ENCODE data around the gene TENM4.

TENM4 gene

GRCh38 chr11:78856211-78856610 is 584.6 kb downstream of the TENM4 start:
- Histone ChIP-seq H3K4me1 (ENCODE audit: control insufficient read depth, insufficient read depth, low read length) (no peaks in the 10 kb centered on the region), H3K9me3 (ENCODE audit: control insufficient read depth, low read length) (no peaks in the 10 kb centered on the region), H3K4me3 (ENCODE audit: insufficient read depth, low read depth, low read length) (no peak overlapping the region), H3K36me3 (ENCODE audit: control insufficient read depth, insufficient read depth, low read length) (peaks cover 25% of the 10 kb centered on the region), H3K27ac (ENCODE audit: insufficient read depth, low read depth, low read length, poor library complexity, severe bottlenecking) (no peak overlapping the region), H3K27me3 (ENCODE audit: control insufficient read depth, insufficient read depth, low read length, poor library complexity, severe bottlenecking) (no peaks in the 10 kb centered on the region)
- 93 to 95% methylated on average over 5 of the region's 5 CpGs for WGBS, 2 experiments

GRCh38 chr11:78855116-78855515 is 585.7 kb downstream of the TENM4 start:
- Histone ChIP-seq H3K9me3 (ENCODE audit: control insufficient read depth, low read length) (no peaks in the 10 kb centered on the region), H3K27me3 (ENCODE audit: control insufficient read depth, insufficient read depth, low read length, poor library complexity, severe bottlenecking) (no peaks in the 10 kb centered on the region), H3K4me3 (ENCODE audit: insufficient read depth, low read depth, low read length) (no peak overlapping the region), H3K27ac (ENCODE audit: insufficient read depth, low read depth, low read length, poor library complexity, severe bottlenecking) (no peak overlapping the region), H3K36me3 (ENCODE audit: control insufficient read depth, insufficient read depth, low read length) (peaks cover 25% of the 10 kb centered on the region), H3K4me1 (ENCODE audit: control insufficient read depth, insufficient read depth, low read length) (no peaks in the 10 kb centered on the region)

GRCh38 chr11:78853521-78853920 is 587.3 kb downstream of the TENM4 start:
- H3K36me3 ChIP-seq (ENCODE audit: control insufficient read depth, insufficient read depth, low read length): peaks cover 25% of the 10 kb centered on the region
- H3K9me3 ChIP-seq (ENCODE audit: control insufficient read depth, low read length): no peaks in the 10 kb centered on the region
- H3K27me3 ChIP-seq (ENCODE audit: control insufficient read depth, insufficient read depth, low read length, poor library complexity, severe bottlenecking): no peaks in the 10 kb centered on the region
- no peak overlapping the region for H3K27ac ChIP-seq (ENCODE audit: insufficient read depth, low read depth, low read length, poor library complexity, severe bottlenecking)
- H3K4me3 ChIP-seq (ENCODE audit: insufficient read depth, low read depth, low read length): no peak overlapping the region
- 94 to 97% methylated on average over 3 of the region's 3 CpGs for WGBS, 2 experiments
- H3K4me1 ChIP-seq (ENCODE audit: control insufficient read depth, insufficient read depth, low read length): no peaks in the 10 kb centered on the region

- Histone ChIP-seq H3K27me3 (ENCODE audit: control insufficient read depth, insufficient read depth, low read length, poor library complexity, severe bottlenecking) (no peaks in the 10 kb centered on the region), H3K4me3 (ENCODE audit: insufficient read depth, low read depth, low read length) (no peak overlapping the region), H3K36me3 (ENCODE audit: control insufficient read depth, insufficient read depth, low read length) (peaks cover 25% of the 10 kb centered on the region), H3K9me3 (ENCODE audit: control insufficient read depth, low read length) (no peaks in the 10 kb centered on the region), H3K4me1 (ENCODE audit: control insufficient read depth, insufficient read depth, low read length) (no peaks in the 10 kb centered on the region), H3K27ac (ENCODE audit: insufficient read depth, low read depth, low read length, poor library complexity, severe bottlenecking) (no peak overlapping the region)
- WGBS, 2 experiments: 92 to 95% methylated on average over 7 of the region's 7 CpGs
Observed at GRCh38 chr11:78851878-78852586, 588.8 kb downstream of the TENM4 start.

GRCh38 chr11:78850078-78850477 is 590.8 kb downstream of the TENM4 start:
- Histone ChIP-seq H3K27ac (ENCODE audit: insufficient read depth, low read depth, low read length, poor library complexity, severe bottlenecking) (no peak overlapping the region), H3K27me3 (ENCODE audit: control insufficient read depth, insufficient read depth, low read length, poor library complexity, severe bottlenecking) (no peaks in the 10 kb centered on the region), H3K9me3 (ENCODE audit: control insufficient read depth, low read length) (no peaks in the 10 kb centered on the region), H3K36me3 (ENCODE audit: control insufficient read depth, insufficient read depth, low read length) (peaks cover 12% of the 10 kb centered on the region), H3K4me1 (ENCODE audit: control insufficient read depth, insufficient read depth, low read length) (no peaks in the 10 kb centered on the region), H3K4me3 (ENCODE audit: insufficient read depth, low read depth, low read length) (no peak overlapping the region)
- 79 to 100% methylated on average over 1 to 2 of the region's 3 CpGs for WGBS, 2 experiments

- no peaks in the 10 kb centered on the region for H3K4me1 ChIP-seq (ENCODE audit: control insufficient read depth, insufficient read depth, low read length)
- H3K4me3 ChIP-seq (ENCODE audit: insufficient read depth, low read depth, low read length): no peak overlapping the region
- H3K9me3 ChIP-seq (ENCODE audit: control insufficient read depth, low read length): no peaks in the 10 kb centered on the region
- H3K27me3 ChIP-seq (ENCODE audit: control insufficient read depth, insufficient read depth, low read length, poor library complexity, severe bottlenecking): no peaks in the 10 kb centered on the region
- WGBS, 2 experiments: 94 to 96% methylated on average over 5 of the region's 5 CpGs
- H3K27ac ChIP-seq (ENCODE audit: insufficient read depth, low read depth, low read length, poor library complexity, severe bottlenecking): no peak overlapping the region
- no peaks in the 10 kb centered on the region for H3K36me3 ChIP-seq (ENCODE audit: control insufficient read depth, insufficient read depth, low read length)
Observed at GRCh38 chr11:78846269-78846668, 594.6 kb downstream of the TENM4 start.

- Histone ChIP-seq H3K27me3 (ENCODE audit: control insufficient read depth, insufficient read depth, low read length, poor library complexity, severe bottlenecking) (no peaks in the 10 kb centered on the region), H3K4me1 (ENCODE audit: control insufficient read depth, insufficient read depth, low read length) (no peaks in the 10 kb centered on the region), H3K9me3 (ENCODE audit: control insufficient read depth, low read length) (no peaks in the 10 kb centered on the region), H3K36me3 (ENCODE audit: control insufficient read depth, insufficient read depth, low read length) (no peaks in the 10 kb centered on the region), H3K4me3 (ENCODE audit: insufficient read depth, low read depth, low read length) (no peak overlapping the region), H3K27ac (ENCODE audit: insufficient read depth, low read depth, low read length, poor library complexity, severe bottlenecking) (no peak overlapping the region)
- whole genome bisulfite sequencing, 2 experiments: 92 to 94% methylated on average over 1 to 5 of the region's 6 CpGs
Observed at GRCh38 chr11:78845496-78845895, 595.3 kb downstream of the TENM4 start.

- Histone ChIP-seq H3K36me3 (ENCODE audit: control insufficient read depth, insufficient read depth, low read length) (peaks cover 3% of the 10 kb centered on the region), H3K4me3 (ENCODE audit: insufficient read depth, low read depth, low read length) (no peak overlapping the region), H3K27ac (ENCODE audit: insufficient read depth, low read depth, low read length, poor library complexity, severe bottlenecking) (no peak overlapping the region), H3K9me3 (ENCODE audit: control insufficient read depth, low read length) (no peaks in the 10 kb centered on the region), H3K27me3 (ENCODE audit: control insufficient read depth, insufficient read depth, low read length, poor library complexity, severe bottlenecking) (no peaks in the 10 kb centered on the region), H3K4me1 (ENCODE audit: control insufficient read depth, insufficient read depth, low read length) (no peaks in the 10 kb centered on the region)
- WGBS, 2 experiments: 73 to 81% methylated on average over 5 of the region's 5 CpGs
Observed at GRCh38 chr11:78841456-78842060, 599.3 kb downstream of the TENM4 start.

GRCh38 chr11:78840623-78841022 is 600.2 kb downstream of the TENM4 start:
- H3K4me1 ChIP-seq (ENCODE audit: control insufficient read depth, insufficient read depth, low read length): no peaks in the 10 kb centered on the region
- H3K36me3 ChIP-seq (ENCODE audit: control insufficient read depth, insufficient read depth, low read length): peaks cover 3% of the 10 kb centered on the region
- H3K4me3 ChIP-seq (ENCODE audit: insufficient read depth, low read depth, low read length): no peak overlapping the region
- 84 to 94% methylated on average over 4 of the region's 4 CpGs for WGBS, 2 experiments
- H3K27ac ChIP-seq (ENCODE audit: insufficient read depth, low read depth, low read length, poor library complexity, severe bottlenecking): no peak overlapping the region
- no peaks in the 10 kb centered on the region for H3K9me3 ChIP-seq (ENCODE audit: control insufficient read depth, low read length)
- no peaks in the 10 kb centered on the region for H3K27me3 ChIP-seq (ENCODE audit: control insufficient read depth, insufficient read depth, low read length, poor library complexity, severe bottlenecking)

- Histone ChIP-seq H3K36me3 (ENCODE audit: control insufficient read depth, insufficient read depth, low read length) (peaks cover 3% of the 10 kb centered on the region), H3K27me3 (ENCODE audit: control insufficient read depth, insufficient read depth, low read length, poor library complexity, severe bottlenecking) (no peaks in the 10 kb centered on the region), H3K4me1 (ENCODE audit: control insufficient read depth, insufficient read depth, low read length) (no peaks in the 10 kb centered on the region), H3K4me3 (ENCODE audit: insufficient read depth, low read depth, low read length) (no peak overlapping the region), H3K9me3 (ENCODE audit: control insufficient read depth, low read length) (no peaks in the 10 kb centered on the region), H3K27ac (ENCODE audit: insufficient read depth, low read depth, low read length, poor library complexity, severe bottlenecking) (no peak overlapping the region)
- 94 to 97% methylated on average over 3 of the region's 3 CpGs for WGBS, 2 experiments
Observed at GRCh38 chr11:78840200-78840599, 600.6 kb downstream of the TENM4 start.

Measured in ectodermal cell (in vitro differentiated cells).